HepG2 (cell line): ENCODE results near the gene SLC26A3. TPM values are rescaled to one million over a fixed set of nuclear protein-coding genes. Genes with fewer than 3 reads are reported as not detected.

Experiments used
- CCAR2 ChIP-seq: fragments of 200-400 bp; formaldehyde crosslinking; optimal IDR thresholded peaks from 2 replicates; pipeline ENCODE3; 2018; ENCODE audit warnings: low read depth, mild to moderate bottlenecking, low read length, moderate library complexity
- CCDC6 ChIP-seq: sonication (generic); formaldehyde crosslinking; IDR thresholded peaks from 2 replicates; pipeline ENCODE4 v1.8.1; 2022; ENCODE audit warnings: mild to moderate bottlenecking, missing genetic modification reagents, moderate library complexity
- CEBPG ChIP-seq: IDR thresholded peaks from 2 replicates; pipeline ENCODE4 v1.6.1; 2016
- CENPT ChIP-seq: sonication (generic); formaldehyde crosslinking; IDR thresholded peaks from 2 replicates; pipeline ENCODE4 v1.8.0; 2022; ENCODE audit warnings: low read depth, mild to moderate bottlenecking, moderate library complexity, missing genetic modification reagents
- DPF2 ChIP-seq: sonication (generic); formaldehyde crosslinking; IDR thresholded peaks from 2 replicates; pipeline ENCODE4 v1.4.0; 2020; ENCODE audit warnings: mild to moderate bottlenecking, low read depth, missing genetic modification reagents, borderline replicate concordance
- EZH2 ChIP-seq: conservative IDR thresholded peaks from 2 replicates; pipeline ENCODE4 v1.6.1; 2012; ENCODE audit warnings: mild to moderate bottlenecking, low read depth, low read length, moderate library complexity
- GFI1 ChIP-seq: sonication (generic); formaldehyde crosslinking; IDR thresholded peaks from 2 replicates; pipeline ENCODE4 v1.5.0; 2020; ENCODE audit warnings: missing genetic modification reagents, mild to moderate bottlenecking, borderline replicate concordance
- MXI1 ChIP-seq: IDR thresholded peaks from 3 replicates; pipeline ENCODE4 v1.6.1; 2012; ENCODE audit warnings: low read depth, low read length, inconsistent platforms, borderline replicate concordance
- PHB2 ChIP-seq: fragments of 450-650 bp; IDR thresholded peaks from 2 replicates; pipeline ENCODE4 v1.6.1; 2018; ENCODE audit not compliant: partially characterized antibody
- PHF5A ChIP-seq: IDR thresholded peaks from one replicate; pipeline ENCODE4 v1.6.1; 2018; ENCODE audit warnings: low read depth, missing genetic modification reagents; ENCODE audit not compliant: unreplicated experiment
- PHF8 ChIP-seq: sonication (generic); formaldehyde crosslinking; IDR thresholded peaks from 2 replicates; pipeline ENCODE4 v1.5.0; 2020; ENCODE audit warnings: missing genetic modification reagents
- PRPF4 ChIP-seq: fragments of 200-400 bp; formaldehyde crosslinking; IDR thresholded peaks from 2 replicates; pipeline ENCODE4 v1.6.1; 2016; ENCODE audit warnings: low read length, low read depth; ENCODE audit not compliant: poor library complexity, severe bottlenecking
- RAD51 ChIP-seq: fragments of 450-650 bp; IDR thresholded peaks from 2 replicates; pipeline ENCODE4 v1.6.1; 2016; ENCODE audit warnings: borderline replicate concordance
- RFXANK ChIP-seq: IDR thresholded peaks from 2 replicates; pipeline ENCODE4 v1.6.1; 2016
- TSC22D2 ChIP-seq: sonication (generic); formaldehyde crosslinking; IDR thresholded peaks from 2 replicates; pipeline ENCODE4 v1.5.1; 2020; ENCODE audit warnings: missing genetic modification reagents, mild to moderate bottlenecking, borderline replicate concordance
- USF2 ChIP-seq, 2 experiments: sonication (generic) in 1 of 2; formaldehyde crosslinking in 1 of 2; IDR thresholded peaks; 2 replicates each; pipeline versions ENCODE4 v1.5.1 to v1.6.1; 2011 to 2020; ENCODE audit warnings: borderline replicate concordance in 1 of 2, low read depth in 1 of 2, low read length in 1 of 2, mild to moderate bottlenecking in 1 of 2, missing genetic modification reagents in 1 of 2, moderate library complexity in 1 of 2
- ZNF235 ChIP-seq: sonication (generic); formaldehyde crosslinking; IDR thresholded peaks from 2 replicates; pipeline ENCODE4 v1.8.1; 2023; ENCODE audit warnings: mild to moderate bottlenecking, missing genetic modification reagents, borderline replicate concordance
- ZNF253 ChIP-seq: sonication (generic); formaldehyde crosslinking; IDR thresholded peaks from 2 replicates; pipeline ENCODE4 v1.8.0; 2022; ENCODE audit warnings: mild to moderate bottlenecking, missing genetic modification reagents, borderline replicate concordance
- ZNF513 ChIP-seq: sonication (generic); formaldehyde crosslinking; conservative IDR thresholded peaks from 2 replicates; pipeline ENCODE4 v1.5.0; 2020; ENCODE audit warnings: missing genetic modification reagents
- ZNF558 ChIP-seq: sonication (generic); formaldehyde crosslinking; IDR thresholded peaks from 2 replicates; pipeline ENCODE4 v1.9.0; 2022; ENCODE audit warnings: mild to moderate bottlenecking, missing genetic modification reagents, borderline replicate concordance
- polyA plus RNA-seq, 8 experiments: library from polyadenylated mRNA; depleted of rRNA in 3 of 8; stranded (reverse) in 7 of 8; unstranded in 1 of 8; fragments of >200 nt; fragmentation: Illumina TruSeq in 4 of 8; extraction: Trizol in 4 of 8; gene quantifications; 2 replicates each; pipeline versions ENCODE4 v1.2.1 to v1.2.3, GENCODE V29; 2011 to 2016; ENCODE audit warnings: low read depth in 4 of 8, missing spikeins in 1 of 8, mixed read lengths in 1 of 8; ENCODE audit not compliant: insufficient read depth in 1 of 8
- total RNA-seq, 5 experiments: library from RNA; depleted of rRNA; stranded (reverse); fragments of >200 nt; fragmentation: Illumina TruSeq; extraction: Trizol; gene quantifications; 2 replicates each; pipeline ENCODE4 v1.2.3, GENCODE V29; 2016; ENCODE audit warnings: low read depth in 1 of 5
- TF ChIP-seq, protein P1 (sequence below): IDR thresholded peaks from 2 replicates; pipeline ENCODE4 v1.6.1; 2016; ENCODE audit warnings: missing genetic modification reagents, missing compliant biosample characterization
- TF ChIP-seq, protein P2 (sequence below): sonication (generic); formaldehyde crosslinking; IDR thresholded peaks from 2 replicates; pipeline ENCODE4 v1.5.0; 2020; ENCODE audit warnings: missing genetic modification reagents
- TF ChIP-seq, protein P3 (sequence below): sonication (generic); formaldehyde crosslinking; IDR thresholded peaks from 2 replicates; pipeline ENCODE4 v1.8.1; 2023; ENCODE audit warnings: mild to moderate bottlenecking, inconsistent platforms, moderate library complexity, missing genetic modification reagents, borderline replicate concordance

Gene SLC26A3
- total and polyA plus RNA-seq, 2 of the 13 experiments (the other 11 are each of a cell fraction or from before 2014, with no cell fraction given) = 0.11 to 0.30 TPM

- no peak for TF ChIP-seq ZNF235 (CRISPR knock-in tag)
- TF ChIP-seq, protein P1, sequence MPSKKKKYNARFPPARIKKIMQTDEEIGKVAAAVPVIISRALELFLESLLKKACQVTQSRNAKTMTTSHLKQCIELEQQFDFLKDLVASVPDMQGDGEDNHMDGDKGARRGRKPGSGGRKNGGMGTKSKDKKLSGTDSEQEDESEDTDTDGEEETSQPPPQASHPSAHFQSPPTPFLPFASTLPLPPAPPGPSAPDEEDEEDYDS (CRISPR knock-in tag) = no peak
- TF ChIP-seq GFI1 (CRISPR knock-in tag) = no peak; the same call in 1 of the 2 replicates
- TF ChIP-seq CCAR2 = no peak
- peak; percentile 96 for TF ChIP-seq PHF8 (CRISPR knock-in tag)
- TF ChIP-seq, protein P2, sequence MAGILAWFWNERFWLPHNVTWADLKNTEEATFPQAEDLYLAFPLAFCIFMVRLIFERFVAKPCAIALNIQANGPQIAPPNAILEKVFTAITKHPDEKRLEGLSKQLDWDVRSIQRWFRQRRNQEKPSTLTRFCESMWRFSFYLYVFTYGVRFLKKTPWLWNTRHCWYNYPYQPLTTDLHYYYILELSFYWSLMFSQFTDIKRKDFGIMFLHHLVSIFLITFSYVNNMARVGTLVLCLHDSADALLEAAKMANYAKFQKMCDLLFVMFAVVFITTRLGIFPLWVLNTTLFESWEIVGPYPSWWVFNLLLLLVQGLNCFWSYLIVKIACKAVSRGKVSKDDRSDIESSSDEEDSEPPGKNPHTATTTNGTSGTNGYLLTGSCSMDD = no peak
- no peak for TF ChIP-seq PRPF4
- no peak; the same call in 1 of the 2 replicates for TF ChIP-seq ZNF253 (CRISPR knock-in tag)
- TF ChIP-seq PHF5A (CRISPR knock-in tag) = no peak
- TF ChIP-seq CCDC6 (CRISPR knock-in tag) = no peak
- TF ChIP-seq PHB2 = no peak
- no peak for TF ChIP-seq EZH2
- no peak for TF ChIP-seq USF2 (IDR thresholded peaks at IDR 0.05; ENCODE audit: low read depth, low read length)
- TF ChIP-seq USF2 (CRISPR knock-in tag; IDR thresholded peaks at IDR 0.05; ENCODE audit: borderline replicate concordance) = no peak
- 0 out of 2 replicates have a peak, but pooled peaks have one; percentile 53 for TF ChIP-seq ZNF558 (CRISPR knock-in tag)
- no peak for TF ChIP-seq RAD51
- 0 out of 2 replicates have a peak, but pooled peaks have one; percentile 38 for TF ChIP-seq RFXANK (CRISPR knock-in tag)
- TF ChIP-seq MXI1 = peak; percentile 54; the same call in 1 of the 3 replicates
- TF ChIP-seq DPF2 (CRISPR knock-in tag) = no peak; the same call in 1 of the 2 replicates
- 0 out of 2 replicates have a peak, but pooled peaks have one; percentile 42 for TF ChIP-seq CEBPG
- 0 out of 2 replicates have a peak, but pooled peaks have one; percentile 33 for TF ChIP-seq CENPT
- TF ChIP-seq, protein P3, sequence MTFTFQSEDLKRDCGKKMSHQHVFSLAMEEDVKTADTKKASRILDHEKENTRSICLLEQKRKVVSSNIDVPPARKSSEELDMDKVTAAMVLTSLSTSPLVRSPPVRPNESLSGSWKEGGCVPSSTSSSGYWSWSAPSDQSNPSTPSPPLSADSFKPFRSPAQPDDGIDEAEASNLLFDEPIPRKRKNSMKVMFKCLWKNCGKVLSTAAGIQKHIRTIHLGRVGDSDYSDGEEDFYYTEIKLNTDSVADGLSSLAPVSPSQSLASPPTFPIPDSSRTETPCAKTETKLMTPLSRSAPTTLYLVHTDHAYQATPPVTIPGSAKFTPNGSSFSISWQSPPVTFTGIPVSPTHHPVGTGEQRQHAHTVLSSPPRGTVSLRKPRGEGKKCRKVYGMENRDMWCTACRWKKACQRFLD = peak; percentile 70; the same call in 1 of the 2 replicates
- peak; percentile 67 for TF ChIP-seq TSC22D2 (CRISPR knock-in tag)
- TF ChIP-seq ZNF513 (CRISPR knock-in tag) = no peak; the same call in 1 of the 2 replicates
Measured at GRCh38 chr7:107743567-107744344, 59.3 kb downstream of the SLC26A3 start, which contains the start of gene CBLL1 (continued).
